Stimulated activated CD8-positive, alpha-beta memory T cell treated with anti-CD3 and anti-CD28 coated beads, Interleukin-7, amount 100 ng/mL, for 4 hours (primary cell): ENCODE results near the gene DCAF10.
"Not testable (repeated sequence)": the region's sequence is repeated elsewhere in the genome, so short reads cannot be mapped to it uniquely, and the experiment has no call there.

ENCODE experiments used
- DNase-seq, 2 donors: peaks; one replicate each; pipeline ENCODE4 v3.0.0-alpha.2; 2020; ENCODE audit warnings: low read depth in 2 of 2

DCAF10 gene, protein sequence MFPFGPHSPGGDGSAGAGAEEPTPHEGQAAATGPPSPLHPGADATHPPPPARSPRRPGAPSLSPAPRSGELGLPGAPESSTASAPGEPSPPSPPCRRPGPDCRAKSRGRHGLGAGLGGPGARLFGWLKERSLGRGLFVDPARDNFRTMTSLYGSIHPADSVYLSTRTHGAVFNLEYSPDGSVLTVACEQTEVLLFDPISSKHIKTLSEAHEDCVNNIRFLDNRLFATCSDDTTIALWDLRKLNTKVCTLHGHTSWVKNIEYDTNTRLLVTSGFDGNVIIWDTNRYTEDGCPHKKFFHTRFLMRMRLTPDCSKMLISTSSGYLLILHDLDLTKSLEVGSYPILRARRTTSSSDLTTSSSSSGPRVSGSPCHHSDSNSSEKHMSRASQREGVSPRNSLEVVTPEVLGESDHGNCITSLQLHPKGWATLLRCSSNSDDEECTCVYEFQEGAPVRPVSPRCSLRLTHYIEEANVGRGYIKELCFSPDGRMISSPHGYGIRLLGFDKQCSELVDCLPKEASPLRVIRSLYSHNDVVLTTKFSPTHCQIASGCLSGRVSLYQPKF

DNA sequence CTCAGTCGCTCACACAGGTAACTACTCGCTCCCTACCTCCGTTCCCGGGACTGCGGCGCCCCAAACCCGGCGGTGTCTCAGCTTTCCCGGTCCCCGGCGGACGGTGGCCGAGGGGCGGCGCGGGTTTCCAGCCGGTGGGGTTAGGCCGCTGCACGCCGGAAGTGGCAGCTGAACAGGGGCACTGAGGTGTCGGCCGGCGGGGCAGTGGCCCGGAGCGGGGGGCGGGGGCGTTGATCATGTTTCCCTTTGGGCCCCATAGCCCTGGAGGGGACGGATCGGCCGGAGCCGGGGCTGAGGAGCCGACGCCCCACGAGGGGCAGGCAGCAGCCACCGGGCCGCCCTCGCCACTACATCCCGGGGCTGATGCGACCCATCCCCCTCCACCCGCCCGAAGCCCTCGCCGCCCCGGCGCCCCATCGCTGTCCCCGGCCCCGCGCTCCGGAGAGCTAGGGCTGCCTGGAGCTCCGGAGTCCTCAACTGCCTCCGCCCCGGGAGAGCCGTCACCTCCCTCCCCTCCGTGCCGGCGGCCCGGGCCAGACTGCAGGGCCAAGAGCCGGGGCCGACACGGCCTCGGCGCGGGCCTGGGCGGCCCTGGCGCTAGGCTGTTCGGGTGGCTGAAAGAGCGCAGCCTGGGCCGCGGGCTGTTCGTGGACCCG is at the start of gene DCAF10:
TSS of gene DCAF10 (plus strand) at position 167 of the 656 bp plus-strand sequence. CDS start at position 237, 70 bp downstream.
- peak; percentile 73 to 79 for DNase-seq

DNA sequence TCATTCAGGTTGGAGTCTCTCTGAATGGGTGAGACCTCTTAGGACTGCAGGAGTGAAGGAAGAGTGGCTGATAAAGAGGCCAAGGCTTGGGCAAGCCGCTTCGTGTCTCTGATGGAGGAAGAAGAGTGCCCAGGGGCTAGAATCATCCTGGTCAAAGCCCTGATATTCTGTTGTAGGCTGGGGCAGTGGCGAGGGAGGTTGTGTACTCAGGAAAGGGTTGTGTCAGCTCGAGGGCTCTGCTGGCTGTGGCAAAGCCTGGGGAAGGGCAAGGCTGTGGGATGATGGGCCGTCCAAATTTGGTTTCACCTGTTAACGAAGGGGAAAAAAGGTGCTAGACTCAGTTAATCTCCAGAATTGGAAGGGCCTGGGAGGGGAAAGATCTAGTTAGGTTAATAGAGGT is 49.4 kb upstream of the DCAF10 start:
- DNase-seq: no peak

DNA sequence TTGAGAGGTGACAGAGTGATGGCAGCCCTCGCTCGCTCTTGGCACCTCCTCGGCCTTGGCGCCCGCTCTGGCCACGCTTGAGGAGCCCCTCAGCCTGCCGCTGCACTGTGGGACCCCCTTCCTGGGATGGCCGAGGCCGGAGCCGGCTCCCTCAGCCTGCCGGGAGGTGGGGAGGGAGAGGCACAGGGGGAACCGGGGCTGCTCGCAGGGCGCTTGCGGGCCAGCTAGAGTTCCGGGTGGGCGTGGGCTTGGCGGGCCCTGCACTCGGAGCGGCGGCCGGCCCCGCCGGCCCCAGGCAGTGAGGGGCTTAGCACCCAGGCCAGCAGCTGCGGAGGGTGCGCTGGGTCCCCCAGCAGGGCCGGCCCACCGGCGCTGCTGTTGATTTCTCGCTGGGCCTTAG is 48.9 kb upstream of the DCAF10 start:
- DNase-seq: not testable (repeated sequence)

DNA sequence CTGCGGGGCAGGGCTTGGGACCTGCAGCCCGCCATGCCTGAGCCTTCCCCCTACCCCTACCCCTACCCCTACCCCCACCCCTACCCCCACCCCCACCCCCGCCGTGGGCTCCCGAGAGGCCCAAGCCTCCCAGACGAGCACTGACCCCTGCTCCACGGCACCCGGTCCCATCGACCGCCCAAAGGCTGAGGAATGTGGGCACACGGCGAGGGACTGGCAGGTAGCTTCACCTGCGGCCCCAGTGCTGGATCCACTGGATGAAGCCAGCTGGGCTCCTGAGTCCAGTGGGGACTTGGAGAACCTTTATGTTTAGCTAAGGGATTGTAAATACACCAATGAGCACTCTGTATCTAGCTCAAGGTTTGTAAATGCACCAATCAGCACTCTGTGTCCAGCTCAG is 48.5 kb upstream of the DCAF10 start:
- not testable (repeated sequence) for DNase-seq

DNA sequence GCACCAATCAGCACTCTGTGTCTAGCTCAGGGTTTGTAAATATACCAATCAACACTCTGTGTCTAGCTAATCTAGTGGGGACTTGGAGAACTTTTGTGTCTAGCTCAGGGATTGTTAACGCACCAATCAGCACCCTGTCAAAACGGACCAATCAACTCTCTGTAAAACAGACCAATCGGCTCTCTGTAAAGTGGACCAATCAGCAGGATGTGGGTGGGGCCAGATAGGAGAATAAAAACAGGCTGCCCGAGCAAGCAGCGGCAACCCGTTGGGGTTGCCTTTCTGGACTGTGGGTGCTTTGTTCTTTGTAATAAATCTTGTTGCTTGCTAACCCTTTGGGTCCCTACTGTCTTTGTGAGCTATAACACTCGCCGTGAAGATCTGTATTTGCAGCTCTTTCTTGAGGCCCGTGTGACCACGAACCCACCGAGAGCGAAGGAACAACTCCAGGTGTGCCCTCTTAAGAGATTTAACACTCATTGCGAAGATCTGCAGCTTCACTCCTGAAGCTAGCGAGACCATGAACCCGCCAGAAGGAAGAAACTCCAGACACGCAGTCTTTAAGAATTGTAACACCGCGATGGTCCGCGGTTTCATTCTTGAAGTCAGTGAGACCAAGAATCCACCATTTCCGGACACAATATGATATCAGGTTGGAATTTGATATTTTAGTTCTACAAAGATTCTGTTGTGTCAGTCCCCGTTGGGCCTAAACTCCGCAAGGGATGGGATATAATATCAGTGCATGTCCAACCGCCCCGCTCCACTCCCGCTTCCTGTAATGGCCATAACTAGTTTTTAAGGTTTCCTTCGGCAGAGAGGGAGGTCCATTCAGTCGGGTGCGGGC is 47.7 kb upstream of the DCAF10 start:
- no peak for DNase-seq

DNA sequence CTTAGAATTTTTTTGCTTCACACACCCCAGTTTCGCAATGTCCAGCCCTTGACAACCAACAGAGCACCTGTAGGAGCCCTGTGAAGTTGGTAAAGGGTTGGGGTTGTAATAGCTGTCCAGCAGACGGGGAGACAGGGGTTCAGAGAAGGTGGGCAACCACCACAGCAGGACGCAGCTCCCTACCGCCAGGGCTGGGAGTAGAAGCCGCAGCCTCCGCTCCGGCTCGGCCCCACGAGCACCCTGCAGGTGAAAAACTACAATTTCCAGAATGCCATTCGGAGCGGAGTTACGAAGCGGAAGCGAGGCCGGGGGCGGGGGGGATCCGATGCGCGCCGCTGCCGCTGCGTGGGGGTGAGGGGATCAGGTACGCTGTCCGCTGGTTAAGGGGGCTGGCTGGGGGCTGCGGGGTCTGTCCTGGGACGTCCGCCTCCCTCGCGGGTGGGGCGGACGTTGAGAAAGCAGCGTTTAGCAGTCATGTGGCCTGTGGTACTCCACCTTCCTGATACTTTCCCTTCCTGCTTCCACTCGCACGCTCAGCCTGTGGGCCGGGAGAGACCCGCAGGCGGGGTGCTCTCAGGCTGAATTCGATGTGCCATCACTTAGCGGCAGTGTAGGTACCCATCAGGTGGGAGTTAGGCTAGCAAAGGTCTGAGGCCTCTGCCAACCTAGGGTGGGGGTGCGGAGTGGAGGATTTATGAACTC is 47.0 kb upstream of the DCAF10 start, which contains the start of gene TRMT10B:
TSS of gene TRMT10B (plus strand) at position 317 of the 702 bp plus-strand sequence. CDS start 8,127 bp downstream, outside the sequence.
- peak; percentile 51 to 73 for DNase-seq

DNA sequence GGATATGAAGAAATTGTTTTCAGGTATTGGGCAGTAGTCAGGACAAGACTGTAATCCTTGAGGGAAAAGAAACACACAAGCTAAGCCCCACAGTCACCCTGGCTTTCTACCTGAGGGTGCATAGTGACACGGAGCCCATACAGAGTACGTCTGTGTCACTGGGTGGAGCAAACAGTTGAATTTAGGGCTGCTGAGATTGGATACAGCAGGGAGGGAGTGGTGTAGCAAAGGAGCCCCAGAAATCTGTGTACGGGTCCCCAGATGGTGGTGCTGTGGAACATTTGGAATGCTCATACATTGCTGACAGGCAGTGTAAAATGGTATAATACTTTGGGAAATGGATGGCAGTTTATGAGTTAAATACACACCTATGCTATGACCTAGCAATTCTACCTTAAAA is 41.9 kb upstream of the DCAF10 start:
- DNase-seq: no peak

DNA sequence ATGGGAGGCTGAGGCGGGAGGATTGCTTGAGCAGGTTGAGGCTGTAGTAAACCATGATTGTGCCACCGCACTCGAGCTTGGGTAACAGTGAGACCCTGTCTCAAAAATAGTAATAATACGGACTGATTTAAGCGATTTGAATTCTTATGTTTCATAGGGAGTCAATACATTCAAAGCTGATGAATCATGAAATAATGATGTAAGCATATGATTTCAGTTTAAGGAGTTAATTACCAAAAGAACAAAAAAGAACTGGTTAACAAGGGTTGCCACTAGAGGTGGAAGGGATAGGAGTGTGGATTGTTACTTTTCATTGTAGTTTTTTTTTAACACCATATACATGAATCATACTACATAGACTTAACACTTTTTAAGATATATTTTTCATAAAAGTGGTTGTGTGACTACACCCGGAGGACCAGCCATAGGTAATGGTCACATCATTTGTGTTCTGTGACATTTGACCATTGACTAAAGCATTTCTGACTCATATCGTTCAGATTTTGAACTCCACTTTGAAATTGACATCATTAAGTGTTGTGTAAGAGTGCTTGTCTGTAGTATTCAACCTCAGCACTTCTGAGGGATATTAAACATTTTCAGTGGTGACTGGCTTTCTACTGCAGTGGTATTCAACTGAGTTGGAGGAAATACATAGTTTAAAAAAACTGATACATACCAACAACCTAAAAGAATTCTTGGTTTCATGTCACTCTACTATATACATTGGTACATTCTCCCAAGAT is 40.0 kb upstream of the DCAF10 start:
- DNase-seq: no peak

DNA sequence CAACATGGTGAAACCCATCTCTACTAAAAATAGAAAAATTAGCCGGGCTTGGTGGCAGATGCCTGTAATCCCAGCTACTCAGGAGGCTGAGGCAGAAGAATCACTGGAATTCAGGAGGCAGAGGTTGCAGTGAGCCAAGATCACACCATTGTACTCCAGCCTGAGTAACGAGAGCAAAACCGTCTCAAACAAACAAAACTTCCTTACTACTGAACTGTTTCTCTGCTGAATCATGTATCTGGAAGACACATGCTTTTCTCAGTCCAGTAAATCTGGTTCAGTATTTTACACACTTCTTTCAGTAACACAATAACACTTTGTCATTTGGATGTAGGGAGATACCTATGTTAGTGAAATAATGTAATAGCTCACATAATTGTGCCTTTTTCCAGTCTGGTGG is 39.1 kb upstream of the DCAF10 start:
- no peak for DNase-seq

DNA sequence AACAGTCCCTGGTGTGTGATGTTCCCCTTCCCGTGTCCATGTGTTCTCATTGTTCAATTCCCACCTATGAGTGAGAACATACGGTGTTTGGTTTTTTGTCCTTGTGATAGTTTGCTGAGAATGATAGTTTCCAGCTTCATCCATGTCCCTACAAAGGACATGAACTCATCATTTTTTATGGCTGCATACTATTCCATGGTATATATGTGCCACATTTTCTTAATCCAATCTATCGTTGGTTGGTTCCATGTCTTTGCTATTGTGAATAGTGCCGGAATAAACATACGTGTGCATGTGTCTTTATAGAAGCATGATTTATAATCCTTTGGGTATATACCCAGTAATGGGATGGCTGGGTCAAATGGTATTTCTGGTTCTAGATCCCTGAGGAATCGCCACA is 35.3 kb upstream of the DCAF10 start:
- not testable (repeated sequence) for DNase-seq

DNA sequence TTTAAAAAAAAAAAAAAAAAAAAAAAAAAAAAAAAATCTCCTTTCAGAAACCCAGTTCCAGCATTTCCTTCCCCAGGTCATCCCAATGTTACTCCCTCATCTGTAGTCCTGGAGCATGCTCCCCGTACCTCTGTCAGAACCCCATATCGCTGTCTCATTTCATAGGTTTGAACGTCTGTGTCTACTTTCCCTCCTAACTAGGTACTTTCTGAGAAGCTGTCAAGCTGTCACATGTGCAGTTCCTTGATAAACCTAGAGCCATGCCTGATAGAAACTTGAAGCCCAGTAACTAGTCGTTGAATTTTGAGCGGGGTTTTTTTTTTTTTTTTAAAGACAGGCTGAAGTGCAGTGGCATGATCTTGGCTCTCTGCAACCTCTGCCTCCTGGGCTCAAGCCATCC is 31.3 kb upstream of the DCAF10 start:
- DNase-seq: no peak

DNA sequence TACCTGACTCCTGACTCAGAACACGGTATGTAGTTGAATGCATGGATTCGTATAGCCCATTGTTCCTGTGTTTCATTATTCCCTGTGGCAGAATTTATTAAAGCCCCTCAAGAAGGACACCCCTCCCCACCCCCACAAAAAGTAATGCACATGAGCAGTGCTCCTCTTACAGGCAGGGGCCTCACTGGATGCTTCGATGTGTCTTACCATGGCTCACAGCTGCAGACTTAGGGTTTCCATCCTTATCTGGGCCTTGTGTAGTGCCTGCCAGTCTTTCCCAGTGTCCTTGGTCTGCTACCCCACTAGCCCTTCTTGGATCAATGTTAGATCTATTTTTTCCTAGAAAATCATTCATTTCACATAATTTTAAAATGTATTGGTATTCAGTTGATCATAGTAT is 30.6 kb upstream of the DCAF10 start:
- DNase-seq: no peak

DNA sequence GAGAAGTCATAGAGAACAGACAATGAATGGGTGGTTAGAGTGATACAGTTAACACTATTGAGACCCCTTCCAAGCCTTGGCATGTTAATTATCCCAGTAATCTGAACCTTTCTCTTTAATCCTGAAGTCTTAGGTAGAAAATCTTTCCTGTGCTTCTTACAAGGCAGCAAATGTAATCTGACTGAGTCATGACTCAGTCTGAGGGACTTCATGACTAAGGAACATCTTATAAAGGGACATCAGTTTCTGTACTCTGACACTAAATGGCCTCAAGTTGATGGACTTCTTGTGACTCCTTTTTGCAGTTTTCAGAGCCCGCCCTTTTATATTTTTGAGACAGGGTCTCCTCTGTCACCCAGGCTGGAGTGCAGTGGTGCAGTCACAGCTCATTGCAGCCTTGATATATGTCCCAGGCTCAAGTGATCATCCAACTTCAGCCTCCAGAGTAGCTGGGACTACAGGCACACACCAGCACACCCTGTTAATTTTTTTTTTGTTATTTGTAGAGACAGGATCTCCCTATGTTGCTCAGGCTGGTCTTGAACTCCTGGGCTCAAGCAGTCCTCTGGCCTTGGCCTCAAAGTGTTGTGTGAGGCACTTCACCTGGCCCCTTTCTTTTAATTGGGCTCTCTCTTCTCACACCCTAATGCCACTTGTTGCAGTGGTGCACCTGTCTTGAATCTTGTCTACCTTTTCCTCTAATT is 25.2 kb upstream of the DCAF10 start:
- no peak for DNase-seq

DNA sequence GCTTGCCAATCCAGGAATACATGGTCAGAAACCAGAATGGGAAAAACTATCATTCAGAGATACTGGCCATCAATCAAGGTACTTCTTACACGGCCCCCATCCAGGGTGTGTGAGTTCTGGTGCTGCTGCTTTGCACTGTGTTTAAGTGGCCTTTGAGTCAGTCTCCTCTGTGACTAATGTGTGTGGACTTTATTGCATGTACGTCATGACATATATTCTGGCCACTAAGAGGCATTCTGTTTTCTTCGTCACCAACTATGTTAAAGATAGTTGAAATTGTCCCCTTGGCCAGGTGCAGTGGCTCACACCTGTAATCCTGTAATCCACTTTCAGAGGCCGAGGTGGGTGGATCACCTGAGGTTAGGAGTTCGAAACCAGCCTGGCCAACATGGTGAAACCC is 24.3 kb upstream of the DCAF10 start:
- DNase-seq: no peak

DNA sequence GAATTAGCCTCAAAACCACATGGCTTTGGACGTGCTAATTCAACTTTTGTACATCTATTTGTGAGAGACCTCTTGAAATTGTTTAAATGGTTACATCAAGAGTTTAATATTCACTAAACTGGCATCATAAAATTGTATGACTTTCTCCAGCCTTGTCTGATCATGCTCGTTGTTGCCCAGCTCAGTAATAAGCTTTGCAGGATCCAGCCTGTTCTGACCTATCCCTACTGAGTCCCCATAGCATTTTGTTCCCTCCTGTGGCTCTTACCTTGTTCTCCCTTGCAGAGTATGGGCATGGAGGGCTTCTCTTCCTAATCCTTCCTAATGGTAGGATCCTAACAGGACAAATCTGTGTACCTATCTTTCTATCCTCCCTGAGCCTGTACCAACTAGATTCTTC is 22.1 kb upstream of the DCAF10 start:
- DNase-seq: no peak

DNA sequence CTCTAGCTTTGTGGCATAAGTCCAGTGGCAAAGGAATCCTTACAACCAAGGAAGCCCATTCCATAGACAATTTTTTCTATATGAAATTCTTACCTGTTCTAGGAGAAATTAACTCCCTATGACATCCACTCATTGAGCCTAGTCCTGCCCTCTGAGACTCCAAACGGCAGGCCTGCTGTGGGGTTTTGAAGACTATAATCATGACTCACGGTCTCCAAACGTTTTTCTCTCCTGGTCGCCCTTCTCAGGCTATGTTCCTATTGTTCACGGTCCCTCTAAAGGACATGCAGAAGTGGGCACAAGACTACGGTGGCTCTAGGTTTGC is 16.3 kb upstream of the DCAF10 start:
- DNase-seq: no peak

DNA sequence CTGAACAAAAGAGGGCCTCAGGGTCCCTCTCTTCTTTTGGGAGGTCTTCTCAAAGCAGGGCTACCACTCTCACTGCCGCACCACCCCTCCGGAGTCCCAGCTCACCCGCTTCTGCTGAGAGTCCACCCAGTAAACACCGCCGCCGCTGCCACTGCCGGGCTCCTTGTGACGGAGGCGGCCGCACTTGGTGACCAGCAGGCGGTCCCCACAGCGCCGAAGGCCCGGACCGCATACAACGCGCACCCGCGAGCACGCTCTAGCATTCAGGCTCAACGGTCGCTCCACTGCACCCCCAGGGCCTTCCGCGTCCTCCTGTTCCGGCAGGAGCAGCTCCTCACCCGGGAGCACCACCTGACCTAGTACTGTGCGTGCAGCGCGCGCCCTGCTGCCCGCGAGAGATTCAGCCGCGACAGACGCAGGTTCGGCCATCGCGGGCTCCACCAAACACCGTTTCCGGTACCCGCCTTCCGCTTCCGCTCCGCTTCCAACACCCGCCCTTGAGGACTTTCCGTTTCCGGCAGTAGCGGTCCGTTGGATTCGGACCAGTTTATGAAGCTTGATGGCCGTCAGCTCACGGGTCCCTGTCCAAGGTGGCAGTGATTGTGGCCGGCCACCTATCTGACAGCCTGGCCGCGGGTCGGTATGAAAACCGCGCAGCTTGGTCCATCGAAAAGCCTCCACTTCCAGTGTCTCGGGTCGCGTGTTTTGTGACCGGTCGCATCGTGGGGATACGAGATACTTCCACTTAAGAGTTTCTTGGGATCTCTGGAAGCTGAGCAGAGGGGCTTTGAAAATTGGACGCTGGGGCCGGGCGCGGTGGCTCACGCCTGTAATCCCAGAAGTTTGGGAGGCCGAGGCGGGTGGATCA is 15.7 kb upstream of the DCAF10 start, which contains the start of gene EXOSC3:
TSS of gene EXOSC3 (minus strand) at position 449 of the 868 bp plus-strand sequence. CDS start at position 429, 20 bp downstream.
- peak; percentile 72 to 78 for DNase-seq

DNA sequence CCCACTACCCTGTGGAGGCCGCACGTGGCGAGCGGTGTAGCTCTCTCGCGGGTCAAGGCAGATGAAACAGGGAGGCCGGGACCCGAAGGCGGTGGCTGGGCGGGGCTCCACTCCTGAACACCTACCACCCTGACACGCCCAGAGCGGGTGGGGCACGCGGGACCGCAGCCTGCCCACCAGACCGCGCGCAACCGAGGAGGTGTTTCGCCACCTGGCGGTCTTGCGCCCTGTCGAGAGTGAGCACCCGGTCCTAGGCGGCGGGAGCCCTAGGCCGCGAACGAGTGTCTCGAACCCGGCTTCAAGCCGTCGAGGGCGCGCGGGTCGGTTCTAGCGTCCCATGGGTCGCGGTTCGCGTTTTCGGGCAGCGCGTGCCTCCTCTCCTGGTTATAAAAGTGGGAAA is 13.5 kb upstream of the DCAF10 start:
- no peak for DNase-seq

DNA sequence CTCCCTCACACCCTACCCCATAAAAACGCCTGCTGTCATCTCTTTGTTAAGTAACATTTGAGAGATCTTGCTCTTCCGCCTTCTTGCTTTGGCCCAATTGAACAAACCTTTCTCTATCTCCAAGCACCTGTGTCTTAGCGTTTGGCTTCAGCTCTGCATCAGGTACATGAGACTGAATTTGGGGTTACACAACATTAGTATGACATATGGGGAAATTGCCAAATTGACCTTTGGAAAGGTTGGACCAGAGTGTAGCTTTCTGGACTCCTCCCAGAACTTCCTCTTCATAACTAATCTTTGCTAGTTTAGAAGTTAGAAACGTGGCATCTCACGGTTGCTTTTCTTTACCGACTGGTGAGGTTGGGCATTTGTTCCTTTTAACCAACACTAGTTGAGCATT is 12.3 kb upstream of the DCAF10 start:
- DNase-seq: no peak
